GM12878 (cell line): ENCODE data around the gene RSPRY1. TPM values are rescaled to one million over a fixed set of nuclear protein-coding genes. Genes with fewer than 3 reads are reported as not detected.

Source experiments
- ATAC-seq: fragments of 200-7000 bp; cut with Tn5 transposase; 3 replicates; pipeline ENCODE4 v1.9.1; 2020; ENCODE audit warnings: mild to moderate bottlenecking, moderate library complexity
- BruUV-seq: library from RNA; stranded (reverse); fragments of 400-500 nt; replicated peaks from 2 replicates; lab custom pipeline; 2021; lab: Mats Ljungman, UMichigan
- CTCF ChIA-PET: fragments of 300-600 bp; sonication (Branson Sonifier 250); formaldehyde crosslinking; extraction: SDS; loops from one replicate; lab custom pipeline; 2021; ENCODE audit warnings: inconsistent platforms; lab: Yijun Ruan, JAX
- POLR2A ChIA-PET: fragments of 350-600 bp; formaldehyde crosslinking; extraction: SDS; loops from one replicate; lab custom pipeline; 2021; ENCODE audit warnings: inconsistent platforms; lab: Charles Lee
- RAD21 ChIA-PET: fragments of 300-600 bp; sonication (Branson Sonifier 250); formaldehyde crosslinking; loops from one replicate; lab custom pipeline; 2023; ENCODE audit warnings: antibody characterized with exemption; ENCODE audit not compliant: unreplicated experiment; lab: Charles Lee
- SMC1A ChIA-PET: fragments of 300-600 bp; sonication (Branson Sonifier 250); formaldehyde crosslinking; loops from one replicate; lab custom pipeline; 2023; ENCODE audit not compliant: unreplicated experiment, uncharacterized antibody; lab: Charles Lee
- DNase-seq: peaks from one replicate; pipeline ENCODE4 v3.0.0-alpha.2; 2011; ENCODE audit warnings: low read depth, low spot score
- FAIRE-seq: peaks from 3 replicates; lab custom pipeline; 2011; peaks lifted over from hg19 to GRCh38; lab: Jason Lieb, UNC
- H2AFZ ChIP-seq: 2 replicates; pipeline ENCODE4 v1.6.0; 2011; ENCODE audit warnings: low read depth, low read length, control low read depth; ENCODE audit not compliant: control insufficient read depth
- H3K27ac ChIP-seq: 2 replicates; pipeline ENCODE4 v1.5.1; 2011; ENCODE audit warnings: control low read depth; ENCODE audit not compliant: control insufficient read depth, insufficient read depth
- H3K27me3 ChIP-seq, 2 experiments: replicated peaks in 1 of 2; 2 replicates each; pipeline versions ENCODE4 v1.6.0 to v1.6.1; 2011; ENCODE audit warnings: low read length in 1 of 2; ENCODE audit not compliant: control insufficient read depth in 2 of 2, insufficient read depth in 2 of 2
- H3K36me3 ChIP-seq, 2 experiments: 2 replicates each; pipeline ENCODE4 v1.5.1; 2011; ENCODE audit warnings: low read length in 1 of 2; ENCODE audit not compliant: control insufficient read depth in 2 of 2, insufficient read depth in 2 of 2
- H3K4me1 ChIP-seq: 2 replicates; pipeline ENCODE4 v1.6.1; 2011; ENCODE audit warnings: mild to moderate bottlenecking, low read length, moderate library complexity, mixed read lengths; ENCODE audit not compliant: control insufficient read depth, insufficient read depth
- H3K4me2 ChIP-seq: 2 replicates; pipeline ENCODE4 v1.6.0; 2011; ENCODE audit warnings: control low read depth; ENCODE audit not compliant: control insufficient read depth, insufficient read depth
- H3K4me3 ChIP-seq: fragments of 200-600 bp; sonication (generic); 2 replicates; pipeline ENCODE4 v1.5.1; 2016
- H3K79me2 ChIP-seq: 2 replicates; pipeline ENCODE4 v1.6.0; 2011; ENCODE audit warnings: low read length; ENCODE audit not compliant: control insufficient read depth, insufficient read depth
- H3K9ac ChIP-seq: 2 replicates; pipeline ENCODE4 v1.8.0; 2011; ENCODE audit warnings: low read length, control low read depth, mixed read lengths; ENCODE audit not compliant: control insufficient read depth, insufficient read depth
- H3K9me3 ChIP-seq: replicated peaks from 3 replicates; pipeline ENCODE4 v1.5.1; 2011; ENCODE audit warnings: mild to moderate bottlenecking, low read length; ENCODE audit not compliant: control insufficient read depth, insufficient read depth
- H4K20me1 ChIP-seq: 2 replicates; pipeline ENCODE4 v1.6.0; 2011; ENCODE audit not compliant: control insufficient read depth, insufficient read depth
- ATF7 ChIP-seq: fragments of 450-650 bp; IDR thresholded peaks from 2 replicates; pipeline ENCODE4 v1.6.1; 2016; ENCODE audit warnings: low read depth, mild to moderate bottlenecking
- BCL11A ChIP-seq: IDR thresholded peaks from 2 replicates; pipeline ENCODE4 v1.6.1; 2011; ENCODE audit warnings: low read depth, low read length
- BCL3 ChIP-seq: IDR thresholded peaks from 2 replicates; pipeline ENCODE4 v1.6.1; 2011; ENCODE audit warnings: borderline replicate concordance, low read depth, mild to moderate bottlenecking, moderate library complexity, low read length; ENCODE audit not compliant: insufficient read depth, poor library complexity, severe bottlenecking
- CBX5 ChIP-seq: sonication (generic); IDR thresholded peaks from 2 replicates; pipeline ENCODE4 v1.6.1; 2016; ENCODE audit warnings: low read depth, moderate library complexity, mild to moderate bottlenecking, inconsistent platforms
- LARP7 ChIP-seq: fragments of 450-650 bp; IDR thresholded peaks from 2 replicates; pipeline ENCODE4 v1.6.1; 2017; ENCODE audit warnings: mild to moderate bottlenecking
- MYB ChIP-seq: fragments of 150-350 bp; IDR thresholded peaks from 2 replicates; pipeline ENCODE4 v1.6.1; 2014; ENCODE audit warnings: mild to moderate bottlenecking, low read depth, low read length, borderline replicate concordance
- RB1 ChIP-seq: fragments of 450-650 bp; formaldehyde crosslinking; IDR thresholded peaks from 2 replicates; pipeline ENCODE4 v1.6.1; 2017; ENCODE audit warnings: mild to moderate bottlenecking, borderline replicate concordance
- SMAD1 ChIP-seq: fragments of 450-650 bp; IDR thresholded peaks from 2 replicates; pipeline ENCODE4 v1.6.1; 2018; ENCODE audit warnings: mild to moderate bottlenecking, low read depth; ENCODE audit not compliant: partially characterized antibody
- TARDBP ChIP-seq: IDR thresholded peaks from 2 replicates; pipeline ENCODE4 v1.6.1; 2016; ENCODE audit warnings: borderline replicate concordance
- TCF3 ChIP-seq: IDR thresholded peaks from 2 replicates; pipeline ENCODE4 v1.6.1; 2012; ENCODE audit warnings: low read depth, mild to moderate bottlenecking, low read length, borderline replicate concordance; ENCODE audit not compliant: insufficient read depth
- YY1 ChIP-seq: IDR thresholded peaks from 2 replicates; pipeline ENCODE4 v1.6.1; 2011; ENCODE audit warnings: low read depth, mild to moderate bottlenecking, low read length
- ZNF384 ChIP-seq: IDR thresholded peaks from 2 replicates; pipeline ENCODE4 v1.6.1; 2012; ENCODE audit warnings: low read depth, mild to moderate bottlenecking, low read length, improper control_type of control experiment, borderline replicate concordance
- WGBS: methylation state at CpG from one replicate; pipeline ENCODE4 v1.1.6; 2016; ENCODE audit warnings: low lambda C conversion rate; ENCODE audit not compliant: insufficient replicate concordance, insufficient coverage; ENCODE audit errors: missing lambda C conversion rate; 5-methylcytosine and 5-hydroxymethylcytosine counted together
- in situ Hi-C: fragments of 300-500 bp; cut with MboI; formaldehyde crosslinking; loops from 9 replicates; pipeline ENCODE4 v1.14.3; 2018; ENCODE audit warnings: mixed read lengths
- intact Hi-C: fragments of 100-400 bp; cut with micrococcal nuclease; formaldehyde crosslinking; loops from one replicate; pipeline ENCODE4 v1.14.2; 2022; ENCODE audit not compliant: unreplicated experiment
- polyA plus RNA-seq, 11 experiments: library from polyadenylated mRNA; depleted of rRNA in 4 of 11; unstranded in 6 of 11; stranded (reverse) in 5 of 11; fragments of >200 nt; fragmentation: Nextera tagmentation in 4 of 11; fragmentation: Illumina TruSeq in 1 of 11; extraction: Ambion mirVana in 4 of 11; extraction: Trizol in 1 of 11; gene quantifications; 1 replicate in 1 of 11; 2 replicates in 10 of 11; pipeline versions ENCODE4 v1.2.1 to v1.2.3, GENCODE V29; 2011 to 2016; ENCODE audit warnings: inconsistent platforms in 2 of 11, missing spikeins in 2 of 11, low read depth in 1 of 11
- total RNA-seq, 4 experiments: library from RNA; depleted of rRNA in 3 of 4; stranded (reverse); fragments of >200 nt in 3 of 4; fragmentation: Illumina TruSeq in 1 of 4; extraction: Trizol in 1 of 4; gene quantifications; 2 replicates each; pipeline versions ENCODE4 v1.2.1 to v1.2.3, GENCODE V29; 2013 to 2021

The RSPRY1 gene
- total and polyA plus RNA-seq, 10 of the 15 experiments (the other 5 are each of a cell fraction or from before 2014, with no cell fraction given) = 18.5 to 57.0 (median 41.2) TPM

DNA sequence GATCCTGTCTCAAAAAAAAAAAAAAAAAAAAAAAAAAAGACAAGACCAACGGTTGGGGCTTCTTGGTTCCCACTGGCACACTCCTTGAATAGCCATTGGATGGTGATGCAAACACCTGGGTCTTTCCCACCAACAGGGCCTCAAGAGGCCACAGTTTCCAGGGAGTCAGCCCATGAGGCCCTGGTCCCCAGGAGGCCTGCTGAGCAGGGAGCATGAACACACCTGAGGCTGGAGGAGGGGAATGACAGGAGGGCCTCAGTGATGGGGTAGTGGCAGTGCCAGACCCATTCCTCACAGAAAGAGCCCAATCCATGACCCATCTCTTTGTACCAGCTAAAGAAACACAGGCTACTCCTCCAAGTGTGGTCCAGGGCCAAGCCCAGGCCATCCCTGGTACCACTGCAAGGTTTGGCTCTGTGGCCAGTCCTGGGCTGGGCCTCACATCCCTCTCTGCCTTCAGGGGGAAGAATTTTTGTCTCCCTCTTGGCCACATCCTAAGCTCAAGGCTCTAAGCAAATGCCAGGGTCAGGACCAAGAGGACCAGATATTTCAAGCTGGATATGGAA lies 72.9 kb downstream of the RSPRY1 start:
- TF ChIP-seq CBX5 (no peak), TARDBP (no peak), SMAD1 (no peak), RB1 (no peak), BCL3 (no peak), ZNF384 (no peak), ATF7 (no peak), MYB (no peak), TCF3 (no peak), LARP7 (no peak), BCL11A (no peak), YY1 (no peak)
- Histone ChIP-seq H3K36me3 (no peaks in the 10 kb centered on the region; a peak in 1 of 4 replicates), H3K4me3 (no peak overlapping the region), H2AFZ (no peak overlapping the region), H3K27me3 (no peaks in the 10 kb centered on the region), H3K27ac (no peak overlapping the region), H4K20me1 (no peaks in the 10 kb centered on the region), H3K9ac (no peak overlapping the region), H3K9me3 (no peaks in the 10 kb centered on the region), H3K4me2 (no peak overlapping the region), H3K4me1 (peaks cover 3% of the 10 kb centered on the region), H3K79me2 (no peaks in the 10 kb centered on the region)
- ChIA-PET POLR2A (interaction anchor here (0.6 to 3.7 kb wide), 5 partner anchors 11 to 232 kb away, joined by 3 to 35 read pairs (median 4); partner anchors contain the start of gene ARL2BP), RAD21 (interaction anchor here (1.0 kb wide), 1 partner anchor 166 kb away, joined by 3 read pairs; the partner anchor contains the start of gene CPNE2), SMC1A (interaction anchor here (0.9 to 2.4 kb wide), 4 partner anchors 10 to 140 kb away, joined by 3 to 6 read pairs (median 4); partner anchors contain the start of gene ARL2BP), CTCF (interaction anchor here (1.9 kb wide), 1 partner anchor 167 kb away, joined by 6 read pairs; the partner anchor contains the start of gene CPNE2)
- in situ Hi-C loops = no loop called here
- DNase-seq (no peak), FAIRE-seq (no peak), ATAC-seq (no peak)
- no TSS peak for BruUV-seq
- WGBS = 0% methylated on average over 1 of the region's 1 CpG
- intact Hi-C loops = no loop called here
